H4 (cell line): ENCODE results near the gene CIB4. TPM values are rescaled to one million over a fixed set of nuclear protein-coding genes. Genes with fewer than 3 reads are reported as not detected.

Source experiments
- DNase-seq: peaks from one replicate; pipeline ENCODE4 v3.0.0-alpha.2; 2015; ENCODE audit warnings: low spot score
- total RNA-seq: library from RNA; depleted of rRNA; stranded (reverse); fragments of >200 nt; shearing (Covaris generic); gene quantifications from 2 replicates; pipeline ENCODE4 v1.2.3, GENCODE V29; 2014; rRNA removed

CIB4 gene
- not detected in 2 replicates for total RNA-seq

GRCh38 chr2:26640781-26641564, at the start of gene CIB4:
Gene CIB4, minus strand, starts transcription at chr2:26641366. Its CDS starts 52 bp downstream, at chr2:26641314.
- DNase-seq, result no peak

GRCh38 chr2:26687801-26688200, 46.6 kb upstream of the CIB4 start:
- DNase-seq, result no peak

- no peak for DNase-seq
Measured at GRCh38 chr2:26687328-26687727, 46.2 kb upstream of the CIB4 start.

- DNase-seq, result no peak
Measured at GRCh38 chr2:26685989-26686839, 45.0 kb upstream of the CIB4 start.

GRCh38 chr2:26685341-26685740, 44.2 kb upstream of the CIB4 start:
- DNase-seq, result no peak

- no peak for DNase-seq
Measured at GRCh38 chr2:26683583-26683982, 42.4 kb upstream of the CIB4 start.

GRCh38 chr2:26682155-26682554, 41.0 kb upstream of the CIB4 start:
- no peak for DNase-seq

- no peak for DNase-seq
Measured at GRCh38 chr2:26681656-26682055, 40.5 kb upstream of the CIB4 start.

- no peak for DNase-seq
Measured at GRCh38 chr2:26679867-26680266, 38.7 kb upstream of the CIB4 start.

GRCh38 chr2:26678035-26678434, 36.9 kb upstream of the CIB4 start:
- no peak for DNase-seq

- no peak for DNase-seq
Measured at GRCh38 chr2:26675651-26676255, 34.6 kb upstream of the CIB4 start.

GRCh38 chr2:26674771-26675170, 33.6 kb upstream of the CIB4 start:
- DNase-seq, result no peak

- no peak for DNase-seq
Measured at GRCh38 chr2:26674002-26674751, 33.0 kb upstream of the CIB4 start.

- DNase-seq, result no peak
Measured at GRCh38 chr2:26672818-26673393, 31.7 kb upstream of the CIB4 start.

GRCh38 chr2:26672112-26672817, 31.1 kb upstream of the CIB4 start:
- no peak for DNase-seq

- DNase-seq, result no peak
Measured at GRCh38 chr2:26671691-26672090, 30.5 kb upstream of the CIB4 start.

- DNase-seq, result no peak
Measured at GRCh38 chr2:26670931-26671460, 29.8 kb upstream of the CIB4 start.

GRCh38 chr2:26670171-26670570, 29.0 kb upstream of the CIB4 start:
- DNase-seq, result no peak

GRCh38 chr2:26668856-26669750, 27.9 kb upstream of the CIB4 start:
- DNase-seq, result no peak
